Endothelial cell of umbilical vein (primary cell): ENCODE data around the gene TRAF3. TPM values are rescaled to one million over a fixed set of nuclear protein-coding genes. Genes with fewer than 3 reads are reported as not detected.

Experiments
- BruUV-seq: library from RNA; stranded (reverse); fragments of 400-500 nt; replicated peaks from 2 replicates; lab custom pipeline; 2021; lab: Mats Ljungman, UMichigan
- CTCF ChIA-PET: fragments of 300-600, 350-600 bp; sonication (Branson Sonifier 250); formaldehyde crosslinking; loops from one replicate; lab custom pipeline; 2021; ENCODE audit warnings: antibody characterized with exemption, inconsistent platforms; lab: Charles Lee
- POLR2A ChIA-PET: fragments of 300-600, 350-600 bp; sonication (Branson Sonifier 250); formaldehyde crosslinking; loops from one replicate; lab custom pipeline; 2021; ENCODE audit warnings: antibody characterized with exemption, inconsistent platforms; lab: Charles Lee
- DNase-seq: peaks from one replicate; pipeline ENCODE4 v3.0.0-alpha.2; 2011; ENCODE audit warnings: low read depth, low spot score
- FAIRE-seq: peaks from 2 replicates; lab custom pipeline; 2011; peaks lifted over from hg19 to GRCh38; lab: Jason Lieb, UNC
- H2AFZ ChIP-seq: 2 replicates; pipeline ENCODE4 v1.6.0; 2012; ENCODE audit warnings: low read depth, low read length, control low read depth, inconsistent platforms
- H3K27ac ChIP-seq: 2 replicates; pipeline ENCODE4 v1.5.1; 2011; ENCODE audit warnings: low read depth, mild to moderate bottlenecking, control low read depth, low read length, moderate library complexity; ENCODE audit not compliant: insufficient read depth
- H3K27me3 ChIP-seq, 2 experiments: 2 replicates each; pipeline versions ENCODE4 v1.6.0 to v1.6.1; 2011; ENCODE audit warnings: low read length in 2 of 2, mixed read lengths in 1 of 2; ENCODE audit not compliant: control insufficient read depth in 2 of 2, insufficient read depth in 2 of 2
- H3K36me3 ChIP-seq, 2 experiments: 2 replicates in 1 of 2; 3 replicates in 1 of 2; pipeline ENCODE4 v1.5.1; 2011; ENCODE audit warnings: low read length in 2 of 2, mild to moderate bottlenecking in 1 of 2, moderate library complexity in 1 of 2; ENCODE audit not compliant: control insufficient read depth in 2 of 2, insufficient read depth in 2 of 2; ENCODE audit errors: extremely low read depth in 1 of 2
- H3K4me1 ChIP-seq: 3 replicates; pipeline ENCODE4 v1.5.1; 2011; ENCODE audit warnings: mild to moderate bottlenecking, low read length; ENCODE audit not compliant: control insufficient read depth, insufficient read depth; ENCODE audit errors: extremely low read depth
- H3K4me2 ChIP-seq: 2 replicates; pipeline ENCODE4 v1.6.1; 2011; ENCODE audit warnings: low read length, control low read depth, mixed read lengths; ENCODE audit not compliant: insufficient read depth
- H3K4me3 ChIP-seq, 3 experiments: fragments of 200-600 bp in 1 of 3; sonication (generic), shearing (Covaris generic) in 1 of 3; replicated peaks in 1 of 3; 2 replicates each; pipeline ENCODE4 v1.5.1; 2011 to 2016; ENCODE audit warnings: control low read depth in 3 of 3, low read length in 3 of 3, mild to moderate bottlenecking in 2 of 3, inconsistent platforms in 1 of 3, low read depth in 1 of 3, moderate library complexity in 1 of 3; ENCODE audit not compliant: insufficient read depth in 1 of 3
- H3K79me2 ChIP-seq: 2 replicates; pipeline ENCODE4 v1.6.0; 2012; ENCODE audit warnings: low read length, inconsistent platforms; ENCODE audit not compliant: control insufficient read depth, insufficient read depth
- H3K9ac ChIP-seq: replicated peaks from 2 replicates; pipeline ENCODE3; 2011; ENCODE audit warnings: low read length, control low read depth; ENCODE audit not compliant: insufficient read depth; ENCODE audit errors: extremely low read depth
- H3K9me1 ChIP-seq: replicated peaks from 3 replicates; pipeline ENCODE4 v1.6.0; 2011; ENCODE audit warnings: mild to moderate bottlenecking, low read length; ENCODE audit not compliant: control insufficient read depth, insufficient read depth; ENCODE audit errors: extremely low read depth
- H3K9me3 ChIP-seq: replicated peaks from 2 replicates; pipeline ENCODE4 v1.5.1; 2012; ENCODE audit warnings: low read length, inconsistent platforms; ENCODE audit not compliant: control insufficient read depth, insufficient read depth
- H4K20me1 ChIP-seq: replicated peaks from 2 replicates; pipeline ENCODE3; 2011; ENCODE audit warnings: mild to moderate bottlenecking, low read length; ENCODE audit not compliant: control insufficient read depth, insufficient read depth; ENCODE audit errors: extremely low read depth
- EZH2 ChIP-seq: IDR thresholded peaks from 2 replicates; pipeline ENCODE4 v1.6.1; 2012; ENCODE audit warnings: borderline replicate concordance, low read depth, mild to moderate bottlenecking, moderate library complexity, low read length, inconsistent platforms; ENCODE audit not compliant: severe bottlenecking
- GATA2 ChIP-seq: IDR thresholded peaks from 2 replicates; pipeline ENCODE4 v1.7.0; 2011; ENCODE audit warnings: low read depth, mild to moderate bottlenecking, moderate library complexity, mixed read lengths, low read length; ENCODE audit not compliant: insufficient read length, insufficient read depth
- JUN ChIP-seq: IDR thresholded peaks from 2 replicates; pipeline ENCODE4 v1.6.1; 2011; ENCODE audit warnings: borderline replicate concordance, low read depth; ENCODE audit not compliant: insufficient read length, insufficient read depth
- POLR2AphosphoS5 ChIP-seq: IDR thresholded peaks from 2 replicates; pipeline ENCODE4 v1.6.1; 2012; ENCODE audit warnings: low read depth, mild to moderate bottlenecking, control low read depth, low read length, moderate library complexity; ENCODE audit not compliant: insufficient read depth
- dilution Hi-C: fragments of 300-500 bp; cut with MboI; formaldehyde crosslinking; loops from one replicate; pipeline ENCODE4 v1.15.0; 2019; ENCODE audit warnings: low sequenced_read_pairs; ENCODE audit not compliant: extremely low pct_ligation_motif_present
- intact Hi-C: fragments of 100-400 bp; cut with micrococcal nuclease; formaldehyde crosslinking; loops from one replicate; pipeline ENCODE4 v1.10.0; 2022
- polyA plus RNA-seq, 4 experiments: library from polyadenylated mRNA; depleted of rRNA in 3 of 4; stranded (reverse) in 3 of 4; unstranded in 1 of 4; fragments of >200 nt; gene quantifications; 2 replicates each; pipeline versions ENCODE4 v1.2.1 to v1.2.3, GENCODE V29; 2011 to 2012; ENCODE audit warnings: missing spikeins in 1 of 4
- total RNA-seq: library from RNA; stranded (reverse); gene quantifications from 2 replicates; pipeline ENCODE4 v1.2.3, GENCODE V29; 2021
- TF ChIP-seq, protein P1 (sequence below): IDR thresholded peaks from 2 replicates; pipeline ENCODE4 v1.6.1; 2011; ENCODE audit not compliant: insufficient read depth, insufficient read length

TRAF3 gene
- total and polyA plus RNA-seq, 2 donors (not counting 3 experiments of a cell fraction or from before 2014, with no cell fraction given): 14.4 to 27.6 TPM

DNA sequence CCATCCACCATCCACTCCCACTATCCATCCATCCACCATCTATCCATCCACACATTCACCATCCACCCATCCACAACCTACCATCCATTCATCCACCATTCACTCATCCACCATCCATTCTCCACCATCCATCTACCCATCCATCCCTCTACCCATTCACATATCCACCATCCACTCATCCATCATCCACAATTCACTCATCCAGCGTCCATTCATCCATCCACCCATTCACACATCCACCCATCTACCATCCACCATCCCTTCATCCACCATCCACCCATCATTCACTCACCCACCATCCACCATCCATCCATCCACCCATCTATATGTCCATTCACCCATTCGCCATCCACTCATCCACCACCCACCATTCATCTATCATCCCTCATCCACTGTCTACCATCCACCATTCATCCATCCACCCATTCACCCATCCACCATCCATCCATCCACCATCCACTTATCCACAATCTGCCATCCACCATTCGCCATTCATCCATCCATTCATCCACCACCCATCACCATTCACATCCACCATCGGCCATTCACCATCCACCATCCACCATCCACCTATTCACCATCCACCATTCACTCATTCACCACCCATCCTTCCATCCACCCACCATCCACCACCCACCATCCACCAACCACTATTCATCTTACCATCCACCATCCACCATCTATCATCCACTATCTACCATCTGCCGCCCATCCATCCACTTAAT lies 143.2 kb downstream of the TRAF3 start:
- intact Hi-C loops: no loop called here

DNA sequence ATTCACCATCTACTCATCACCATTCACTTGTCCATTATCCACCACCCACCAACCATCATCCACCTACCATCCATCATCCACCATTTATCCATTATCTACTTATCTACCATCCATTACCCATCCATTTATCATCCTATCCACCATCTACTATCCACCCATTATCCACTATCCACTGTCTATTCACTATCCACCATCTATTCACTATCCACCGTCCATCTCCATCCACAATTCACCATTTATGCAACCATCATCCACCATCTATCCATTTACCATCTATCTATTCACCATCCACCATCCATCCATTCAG lies 143.7 kb downstream of the TRAF3 start:
- TF ChIP-seq POLR2AphosphoS5: no peak
- TF ChIP-seq, protein P1, sequence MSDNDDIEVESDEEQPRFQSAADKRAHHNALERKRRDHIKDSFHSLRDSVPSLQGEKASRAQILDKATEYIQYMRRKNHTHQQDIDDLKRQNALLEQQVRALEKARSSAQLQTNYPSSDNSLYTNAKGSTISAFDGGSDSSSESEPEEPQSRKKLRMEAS: no peak
- TF ChIP-seq EZH2: no peak
- TF ChIP-seq JUN: no peak
- no peak overlapping the region for H3K27ac ChIP-seq
- H3K79me2 ChIP-seq: no peaks in the 10 kb centered on the region
- FAIRE-seq: no peak
- no peaks in the 10 kb centered on the region for H3K9me1 ChIP-seq
- dilution Hi-C loops (no loop called here), intact Hi-C loops (no loop called here)
- DNase-seq: no peak
- ChIA-PET CTCF (interaction anchor here (2.6 kb wide), 1 partner anchor 226 kb away, joined by 9 read pairs; no protein-coding TSS in a partner anchor), POLR2A (no interaction called here)
- H2AFZ ChIP-seq: no peak overlapping the region
- H3K4me1 ChIP-seq: peaks cover 4% of the 10 kb centered on the region
- no peak overlapping the region for H3K4me2 ChIP-seq
- H3K36me3 ChIP-seq: no peaks in the 10 kb centered on the region
- peaks cover 30 to 35% of the 10 kb centered on the region in 2 experiments for H3K27me3 ChIP-seq
- no peak overlapping the region for H3K4me3 ChIP-seq
- H4K20me1 ChIP-seq: no peaks in the 10 kb centered on the region
- BruUV-seq: no TSS peak
- no peaks in the 10 kb centered on the region for H3K9me3 ChIP-seq
- H3K9ac ChIP-seq: no peak overlapping the region

More for the DNA sequence above, 143.2 kb downstream of the TRAF3 start:
- dilution Hi-C loops: no loop called here
- no peak overlapping the region for H3K4me3 ChIP-seq
- H3K9me1 ChIP-seq: no peaks in the 10 kb centered on the region
- FAIRE-seq (no peak), DNase-seq (no peak)
- H3K27me3 ChIP-seq: peaks cover 27 to 35% of the 10 kb centered on the region in 2 experiments
- H3K36me3 ChIP-seq: no peaks in the 10 kb centered on the region
- H3K4me2 ChIP-seq: no peak overlapping the region
- no peak for TF ChIP-seq POLR2AphosphoS5
- TF ChIP-seq GATA2: no peak
- ChIA-PET CTCF (interaction anchor here (2.6 kb wide), 1 partner anchor 226 kb away, joined by 9 read pairs; no protein-coding TSS in a partner anchor), POLR2A (no interaction called here)
- peaks cover 4% of the 10 kb centered on the region for H3K4me1 ChIP-seq
- no peaks in the 10 kb centered on the region for H3K79me2 ChIP-seq
- BruUV-seq: no TSS peak
- H3K9me3 ChIP-seq: no peaks in the 10 kb centered on the region
- H2AFZ ChIP-seq: no peak overlapping the region
- H3K9ac ChIP-seq: no peak overlapping the region
- H4K20me1 ChIP-seq: no peaks in the 10 kb centered on the region
- no peak overlapping the region for H3K27ac ChIP-seq
